IMR-90 (cell line): ENCODE measurements around the gene KLHL30.

Experiments used
- BHLHE40 ChIP-seq: fragments of 150-350 bp; IDR thresholded peaks from 2 replicates; pipeline ENCODE4 v1.6.1; 2016; ENCODE audit warnings: mild to moderate bottlenecking, low read depth, low read length
- CEBPB ChIP-seq: IDR thresholded peaks from 2 replicates; pipeline ENCODE4 v1.6.1; 2012; ENCODE audit warnings: low read depth, low read length, improper control_type of control experiment
- CHD1 ChIP-seq: IDR thresholded peaks from 2 replicates; pipeline ENCODE4 v1.6.1; 2012; ENCODE audit warnings: low read depth, low read length, improper control_type of control experiment
- CTCF ChIP-seq: conservative IDR thresholded peaks from 2 replicates; pipeline ENCODE4 v1.5.1; 2012; ENCODE audit warnings: mild to moderate bottlenecking, low read depth, low read length, improper control_type of control experiment
- ELK1 ChIP-seq: fragments of 150-350 bp; IDR thresholded peaks from 2 replicates; pipeline ENCODE4 v1.6.1; 2016; ENCODE audit warnings: low read depth, mild to moderate bottlenecking, low read length, moderate library complexity, borderline replicate concordance
- MAZ ChIP-seq: IDR thresholded peaks from 2 replicates; pipeline ENCODE4 v1.6.1; 2012; ENCODE audit warnings: low read depth, mild to moderate bottlenecking, low read length, improper control_type of control experiment, moderate library complexity, borderline replicate concordance
- POLR2A ChIP-seq: IDR thresholded peaks from 2 replicates; pipeline ENCODE4 v1.6.1; 2012; ENCODE audit warnings: mild to moderate bottlenecking, low read depth, low read length
- RAD21 ChIP-seq: IDR thresholded peaks from 2 replicates; pipeline ENCODE4 v1.6.1; 2012; ENCODE audit warnings: low read length, improper control_type of control experiment
- RCOR1 ChIP-seq: IDR thresholded peaks from 2 replicates; pipeline ENCODE4 v1.6.1; 2012; ENCODE audit warnings: mild to moderate bottlenecking, low read length, improper control_type of control experiment; ENCODE audit not compliant: insufficient replicate concordance
- RFX5 ChIP-seq: IDR thresholded peaks from 2 replicates; pipeline ENCODE4 v1.8.0; 2012; ENCODE audit warnings: low read depth, mild to moderate bottlenecking, low read length, moderate library complexity

GRCh38 chr2:238155761-238156694, 17.6 kb downstream of the KLHL30 start:
- no peak for TF ChIP-seq POLR2A
- TF ChIP-seq RAD21, result no peak
- no peak for TF ChIP-seq RFX5
- no peak for TF ChIP-seq CEBPB
- no peak for TF ChIP-seq CTCF
- no peak for TF ChIP-seq MAZ
- no peak for TF ChIP-seq RCOR1
- no peak for TF ChIP-seq CHD1
- no peak for TF ChIP-seq BHLHE40
- TF ChIP-seq ELK1, result no peak
